GM12801 (cell line): ENCODE measurements around the gene STX16.

Experiments
- TF ChIP-seq, protein P1 (sequence below): IDR thresholded peaks from one replicate; pipeline ENCODE4 v1.5.1; 2011; ENCODE audit warnings: control low read depth; ENCODE audit not compliant: insufficient read length; ENCODE audit errors: extremely low read depth

STX16 gene

DNA sequence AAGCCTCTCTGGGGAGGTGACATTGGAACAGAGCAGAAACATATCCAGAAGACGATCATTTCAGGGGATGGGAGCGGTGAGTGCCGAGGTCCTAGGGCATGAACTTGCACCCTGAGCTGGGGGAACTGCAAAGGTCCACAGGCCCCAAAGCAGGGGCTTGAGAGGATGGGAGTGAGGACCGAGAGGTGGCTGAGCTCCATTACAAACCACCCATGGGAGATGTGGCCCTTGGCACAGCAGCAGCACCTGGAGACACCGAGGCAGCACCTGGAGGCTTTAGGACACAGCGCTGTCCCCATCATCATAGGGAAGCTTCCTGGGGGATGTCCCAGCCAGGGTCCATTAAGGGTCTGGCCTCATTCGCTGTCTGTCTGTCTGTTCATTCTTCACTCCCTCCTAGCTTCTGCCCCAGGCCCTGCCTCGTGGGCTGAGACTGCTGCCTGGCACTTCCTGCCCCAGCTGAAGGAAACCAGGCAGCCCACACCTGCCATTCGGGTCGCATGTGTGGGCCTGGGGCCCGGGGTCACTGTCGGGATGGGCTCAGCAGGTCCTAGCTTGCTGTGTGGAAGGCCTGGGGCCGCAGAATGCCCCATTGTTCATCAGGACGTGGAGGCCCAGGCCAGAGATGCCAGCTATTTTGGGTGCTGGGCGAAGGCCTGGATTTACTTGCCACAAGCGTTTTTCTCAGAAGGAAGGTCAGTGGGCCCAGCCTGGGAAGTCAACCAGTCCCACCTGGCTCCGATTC lies 42.8 kb upstream of the STX16 start:
- TF ChIP-seq, protein P1, sequence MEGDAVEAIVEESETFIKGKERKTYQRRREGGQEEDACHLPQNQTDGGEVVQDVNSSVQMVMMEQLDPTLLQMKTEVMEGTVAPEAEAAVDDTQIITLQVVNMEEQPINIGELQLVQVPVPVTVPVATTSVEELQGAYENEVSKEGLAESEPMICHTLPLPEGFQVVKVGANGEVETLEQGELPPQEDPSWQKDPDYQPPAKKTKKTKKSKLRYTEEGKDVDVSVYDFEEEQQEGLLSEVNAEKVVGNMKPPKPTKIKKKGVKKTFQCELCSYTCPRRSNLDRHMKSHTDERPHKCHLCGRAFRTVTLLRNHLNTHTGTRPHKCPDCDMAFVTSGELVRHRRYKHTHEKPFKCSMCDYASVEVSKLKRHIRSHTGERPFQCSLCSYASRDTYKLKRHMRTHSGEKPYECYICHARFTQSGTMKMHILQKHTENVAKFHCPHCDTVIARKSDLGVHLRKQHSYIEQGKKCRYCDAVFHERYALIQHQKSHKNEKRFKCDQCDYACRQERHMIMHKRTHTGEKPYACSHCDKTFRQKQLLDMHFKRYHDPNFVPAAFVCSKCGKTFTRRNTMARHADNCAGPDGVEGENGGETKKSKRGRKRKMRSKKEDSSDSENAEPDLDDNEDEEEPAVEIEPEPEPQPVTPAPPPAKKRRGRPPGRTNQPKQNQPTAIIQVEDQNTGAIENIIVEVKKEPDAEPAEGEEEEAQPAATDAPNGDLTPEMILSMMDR, result no peak

DNA sequence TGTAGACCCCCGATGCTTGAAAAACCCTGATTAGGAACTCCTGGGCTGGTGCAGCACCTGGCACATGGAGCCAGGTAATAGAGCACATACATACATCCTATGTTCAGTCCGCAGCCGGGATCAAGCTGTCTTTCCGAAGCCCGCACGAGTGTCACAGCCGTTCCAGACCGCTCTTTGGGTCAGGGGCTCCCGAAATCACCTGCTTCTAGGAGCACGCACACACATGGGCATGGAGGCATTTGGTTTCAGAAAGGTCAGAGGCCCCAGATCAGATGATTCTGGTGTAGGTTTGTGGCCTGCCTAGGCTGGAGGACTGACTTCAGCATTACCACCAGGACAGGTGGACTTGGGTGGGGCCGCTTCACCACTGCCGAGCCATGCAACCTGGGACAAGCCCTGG lies 42.1 kb upstream of the STX16 start:
- TF ChIP-seq, protein P1, result no peak

DNA sequence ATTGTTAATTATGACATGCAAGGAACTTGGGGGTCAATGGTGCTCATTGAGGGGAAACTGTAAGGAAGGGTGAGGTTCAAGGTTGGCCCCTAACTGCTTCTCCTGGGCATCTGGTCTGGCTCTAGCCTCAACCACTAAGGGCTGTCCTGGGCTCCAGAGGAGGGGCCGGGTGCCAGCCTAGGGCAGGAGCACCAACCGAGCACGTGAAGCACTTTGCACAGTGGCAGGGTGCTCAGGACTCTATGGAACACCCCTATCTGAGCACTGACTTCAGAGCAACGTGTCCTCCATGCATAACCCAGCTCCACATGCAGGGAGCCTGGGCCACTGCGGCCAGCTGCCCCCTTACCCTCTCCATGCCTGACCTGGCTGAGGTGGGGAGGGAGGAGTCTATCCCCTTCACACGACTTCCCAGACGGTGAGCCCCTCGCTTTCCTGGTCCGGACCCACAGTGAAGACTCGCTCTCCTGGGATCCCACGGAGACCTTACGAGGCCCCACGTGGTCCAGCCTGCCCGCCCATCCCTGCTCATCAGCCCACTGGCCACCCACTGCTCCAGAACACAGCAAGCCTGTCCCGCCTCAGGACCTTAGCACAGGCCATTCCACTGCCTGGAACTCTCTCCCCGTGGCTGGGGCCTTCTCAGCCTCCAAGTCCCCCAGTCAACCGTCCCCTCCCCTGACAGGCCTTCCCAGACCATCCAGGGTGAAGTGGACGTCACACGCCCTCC lies 40.8 kb upstream of the STX16 start:
- TF ChIP-seq, protein P1, result no peak

DNA sequence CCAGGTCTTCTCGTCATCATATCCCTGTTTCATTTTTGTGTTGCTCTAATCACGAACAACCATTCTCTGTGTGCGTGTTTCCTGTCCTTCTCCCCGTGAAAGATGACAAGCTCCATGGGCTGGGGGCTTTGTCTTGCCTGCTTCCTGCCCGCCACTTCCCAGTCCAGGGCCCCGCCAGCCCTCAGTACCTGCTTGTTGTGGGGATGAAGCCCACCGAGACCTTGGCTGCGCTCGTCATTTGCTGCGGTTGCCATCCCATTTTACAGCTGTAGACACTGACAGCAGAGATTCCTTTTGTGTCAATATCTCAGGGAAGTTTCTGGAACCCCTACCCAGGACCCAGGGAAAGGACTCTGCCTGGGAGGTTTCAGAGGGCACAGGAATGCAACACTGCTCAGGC lies 40.3 kb upstream of the STX16 start:
- TF ChIP-seq, protein P1, result no peak

DNA sequence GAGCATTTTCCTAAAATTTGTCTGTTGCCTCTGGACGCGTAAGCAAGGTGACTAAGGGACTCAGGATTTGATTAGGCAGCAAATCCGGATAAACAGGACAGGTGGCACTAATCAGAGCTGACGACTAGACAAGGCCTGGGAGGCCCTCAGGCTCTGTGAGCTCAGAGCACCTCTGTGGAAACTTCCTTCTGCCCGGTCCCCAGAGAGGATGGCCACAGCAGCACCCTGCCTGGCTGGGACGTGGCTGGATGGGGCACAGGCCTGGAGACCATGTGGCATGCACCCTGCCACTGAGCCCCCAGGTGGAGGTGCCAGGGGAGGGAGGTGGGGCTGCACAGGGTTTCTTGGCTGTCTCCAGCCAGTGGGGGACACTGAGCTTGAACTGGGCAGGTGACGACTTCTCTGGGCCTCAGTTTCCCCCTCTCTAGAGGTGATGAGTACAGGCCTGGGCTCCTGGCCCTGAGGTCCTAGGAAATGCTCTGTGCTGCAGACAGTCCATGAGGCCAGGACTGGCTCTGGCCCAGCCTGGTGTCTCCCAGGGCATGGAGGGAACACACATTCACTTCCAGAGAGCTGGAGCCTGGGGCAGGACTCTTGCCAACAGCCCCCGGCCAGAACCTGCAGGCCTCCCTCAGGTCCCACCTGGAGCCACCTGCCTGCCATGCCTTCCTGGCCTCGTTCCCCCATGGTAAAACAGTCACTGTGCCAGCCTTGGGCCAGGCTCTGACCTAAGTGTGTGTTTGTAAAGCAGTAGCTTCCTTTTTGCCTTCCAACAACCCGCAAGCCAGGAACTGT lies 39.6 kb upstream of the STX16 start:
- TF ChIP-seq, protein P1, result no peak

DNA sequence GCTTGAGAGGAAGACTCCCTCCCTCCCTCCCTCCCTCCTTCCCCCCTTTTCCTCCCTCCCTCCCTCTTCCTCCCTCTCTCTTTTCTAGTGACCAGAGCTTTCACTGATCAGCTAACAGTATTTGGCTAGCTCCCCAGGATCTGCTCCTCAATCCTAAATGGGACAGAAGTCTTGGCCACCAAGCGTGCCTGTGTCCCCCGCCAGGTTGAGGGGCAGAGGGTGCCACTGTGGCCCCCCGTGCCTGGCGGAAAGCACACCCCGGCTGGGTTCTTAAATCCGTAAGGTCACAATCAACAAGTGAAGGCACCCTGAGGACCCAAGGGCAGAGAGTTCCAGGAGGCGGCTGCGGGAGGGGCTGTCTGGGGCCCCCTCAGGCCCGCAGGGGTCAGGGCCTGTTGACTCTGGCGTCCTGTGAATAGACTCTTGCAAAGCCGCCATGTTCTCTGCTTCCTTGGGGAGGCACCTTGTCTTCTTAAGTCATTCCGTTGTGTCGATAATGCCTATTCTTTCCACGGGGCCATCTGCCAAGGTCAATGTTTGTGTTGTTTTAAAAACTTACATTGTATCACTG lies 38.9 kb upstream of the STX16 start:
- TF ChIP-seq, protein P1, result no peak
